Loucy (cell line): Measurements from ENCODE around the gene GBF1.

Experiments
- EZH2phosphoT487 ChIP-seq: fragments of 200-600 bp; IDR thresholded peaks from 2 replicates; pipeline ENCODE4 v1.6.1; 2018; ENCODE audit warnings: antibody characterized with exemption, mild to moderate bottlenecking, moderate library complexity, borderline replicate concordance
- TF ChIP-seq, protein P1 (sequence below): fragments of 200-600 bp; sonication (generic); conservative IDR thresholded peaks from 2 replicates; pipeline ENCODE4 v1.5.1; 2014; ENCODE audit warnings: mild to moderate bottlenecking, antibody characterized with exemption, low read length

GRCh38 chr10:102287991-102288390 lies 42.7 kb downstream of the GBF1 start:
- TF ChIP-seq, protein P1, sequence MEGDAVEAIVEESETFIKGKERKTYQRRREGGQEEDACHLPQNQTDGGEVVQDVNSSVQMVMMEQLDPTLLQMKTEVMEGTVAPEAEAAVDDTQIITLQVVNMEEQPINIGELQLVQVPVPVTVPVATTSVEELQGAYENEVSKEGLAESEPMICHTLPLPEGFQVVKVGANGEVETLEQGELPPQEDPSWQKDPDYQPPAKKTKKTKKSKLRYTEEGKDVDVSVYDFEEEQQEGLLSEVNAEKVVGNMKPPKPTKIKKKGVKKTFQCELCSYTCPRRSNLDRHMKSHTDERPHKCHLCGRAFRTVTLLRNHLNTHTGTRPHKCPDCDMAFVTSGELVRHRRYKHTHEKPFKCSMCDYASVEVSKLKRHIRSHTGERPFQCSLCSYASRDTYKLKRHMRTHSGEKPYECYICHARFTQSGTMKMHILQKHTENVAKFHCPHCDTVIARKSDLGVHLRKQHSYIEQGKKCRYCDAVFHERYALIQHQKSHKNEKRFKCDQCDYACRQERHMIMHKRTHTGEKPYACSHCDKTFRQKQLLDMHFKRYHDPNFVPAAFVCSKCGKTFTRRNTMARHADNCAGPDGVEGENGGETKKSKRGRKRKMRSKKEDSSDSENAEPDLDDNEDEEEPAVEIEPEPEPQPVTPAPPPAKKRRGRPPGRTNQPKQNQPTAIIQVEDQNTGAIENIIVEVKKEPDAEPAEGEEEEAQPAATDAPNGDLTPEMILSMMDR = no peak
- no peak for TF ChIP-seq EZH2phosphoT487
